ENCODE results near the gene FGF11.

FGF11 gene

DNA sequence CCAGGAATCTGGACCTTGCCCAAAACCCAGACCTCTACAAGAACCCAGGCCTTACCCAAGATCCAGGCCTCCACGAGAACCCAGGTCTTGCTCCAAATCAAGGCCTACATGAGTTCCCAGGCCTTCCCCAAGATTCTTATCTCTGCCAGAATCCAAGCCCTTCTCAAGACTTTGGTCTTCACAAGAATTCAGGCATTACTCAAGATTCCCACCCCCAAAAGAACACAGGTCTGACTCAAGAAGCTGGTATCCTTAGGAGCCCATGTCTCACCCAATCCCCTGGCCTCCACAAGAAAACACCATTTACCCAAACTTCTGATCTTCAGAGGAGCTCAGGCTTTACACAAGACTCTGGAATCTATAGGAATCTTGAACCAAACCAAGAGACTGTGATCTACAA lies 8.1 kb upstream of the FGF11 start:
- DNase-seq (ENCODE audit: low spot score): no peak

DNA sequence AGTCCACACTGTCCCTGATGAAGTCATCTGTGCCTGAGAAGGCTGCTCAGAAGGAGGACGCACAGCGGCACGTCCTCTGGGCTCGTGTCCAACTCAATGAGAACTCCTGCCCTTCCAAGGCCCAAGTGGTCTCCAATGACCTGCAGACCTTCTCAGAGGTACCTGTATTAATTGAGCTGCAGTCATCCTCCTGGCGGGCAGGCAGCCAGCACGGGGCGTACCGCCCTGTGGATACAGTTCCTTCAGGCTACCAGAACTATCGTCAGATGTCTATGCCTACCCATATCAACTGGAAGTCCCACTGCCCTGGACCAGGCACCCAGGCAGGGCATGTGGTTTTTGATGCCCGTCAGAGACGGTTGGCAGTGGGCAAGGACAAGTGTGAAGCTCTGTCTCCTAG lies 7.0 kb upstream of the FGF11 start:
- DNase-seq (ENCODE audit: low spot score): no peak

DNA sequence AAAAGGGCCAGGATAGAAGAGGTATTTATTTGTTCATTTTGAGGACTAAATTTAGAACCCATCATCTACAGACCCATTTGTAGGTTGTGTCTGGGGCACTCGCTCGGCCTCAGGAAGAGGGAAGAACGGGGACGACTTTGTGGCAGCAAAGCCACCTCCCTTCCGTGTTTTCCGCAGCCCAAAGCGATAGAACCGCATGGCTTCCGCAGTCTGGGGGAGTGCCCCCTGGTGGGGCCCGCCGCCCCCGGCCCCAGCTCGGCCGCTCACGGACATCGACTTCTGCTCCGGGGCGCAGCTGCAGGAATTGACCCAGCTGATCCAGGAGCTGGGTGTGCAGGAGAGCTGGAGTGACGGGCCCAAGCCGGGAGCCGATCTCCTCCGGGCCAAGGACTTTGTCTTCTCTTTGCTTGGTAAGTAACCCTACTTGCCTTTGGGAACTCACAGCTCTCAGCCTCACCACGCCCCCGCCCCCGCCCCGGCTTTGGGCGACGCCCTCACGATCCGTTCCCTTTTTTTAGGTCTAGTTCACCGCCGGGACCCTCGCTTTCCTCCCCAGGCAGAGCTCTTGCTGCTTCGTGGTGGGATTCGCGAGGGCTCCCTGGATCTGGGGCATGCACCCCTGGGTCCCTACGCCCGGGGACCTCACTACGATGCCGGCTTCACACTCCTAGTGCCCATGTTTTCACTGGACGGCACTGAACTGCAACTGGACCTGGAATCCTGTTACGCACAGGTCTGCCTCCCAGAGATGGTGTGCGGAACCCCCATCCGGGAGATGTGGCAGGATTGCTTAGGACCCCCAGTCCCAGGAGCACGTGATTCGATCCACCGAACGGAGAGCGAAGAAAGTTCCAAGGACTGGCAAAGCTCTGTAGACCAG lies 3.4 kb upstream of the FGF11 start:
- peak; percentile 53 for DNase-seq (ENCODE audit: low spot score)

- DNase-seq (ENCODE audit: low spot score): peak; percentile 81
These were observed 2.5 kb upstream of the FGF11 start for GRCh38 chr17:7436556-7437368.

DNA sequence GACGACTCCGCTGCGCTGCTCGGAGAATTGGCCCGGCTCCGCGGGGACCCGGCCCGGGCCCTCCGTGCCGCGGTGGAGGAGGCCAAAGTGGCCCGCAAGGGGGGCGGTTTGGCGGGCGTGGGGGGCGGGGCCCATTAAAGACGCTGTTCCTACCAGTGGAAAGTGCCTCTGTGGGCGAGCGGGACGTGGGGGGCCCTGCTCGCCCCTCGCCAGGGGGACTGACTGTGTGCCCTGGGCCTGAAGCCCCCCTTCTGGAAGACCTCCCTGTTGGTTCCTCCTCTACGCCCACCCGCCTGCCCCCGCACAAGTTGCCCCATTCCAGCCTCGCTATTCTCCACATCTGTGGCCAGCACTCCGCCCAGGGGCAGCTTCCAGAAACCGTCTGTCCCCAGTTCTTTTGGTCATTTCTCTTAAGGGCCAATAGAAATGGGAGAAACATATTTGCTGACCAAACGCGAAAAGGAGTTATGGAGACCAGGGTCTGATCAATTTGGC lies 1.9 kb upstream of the FGF11 start:
- DNase-seq (ENCODE audit: low spot score): no peak

DNA sequence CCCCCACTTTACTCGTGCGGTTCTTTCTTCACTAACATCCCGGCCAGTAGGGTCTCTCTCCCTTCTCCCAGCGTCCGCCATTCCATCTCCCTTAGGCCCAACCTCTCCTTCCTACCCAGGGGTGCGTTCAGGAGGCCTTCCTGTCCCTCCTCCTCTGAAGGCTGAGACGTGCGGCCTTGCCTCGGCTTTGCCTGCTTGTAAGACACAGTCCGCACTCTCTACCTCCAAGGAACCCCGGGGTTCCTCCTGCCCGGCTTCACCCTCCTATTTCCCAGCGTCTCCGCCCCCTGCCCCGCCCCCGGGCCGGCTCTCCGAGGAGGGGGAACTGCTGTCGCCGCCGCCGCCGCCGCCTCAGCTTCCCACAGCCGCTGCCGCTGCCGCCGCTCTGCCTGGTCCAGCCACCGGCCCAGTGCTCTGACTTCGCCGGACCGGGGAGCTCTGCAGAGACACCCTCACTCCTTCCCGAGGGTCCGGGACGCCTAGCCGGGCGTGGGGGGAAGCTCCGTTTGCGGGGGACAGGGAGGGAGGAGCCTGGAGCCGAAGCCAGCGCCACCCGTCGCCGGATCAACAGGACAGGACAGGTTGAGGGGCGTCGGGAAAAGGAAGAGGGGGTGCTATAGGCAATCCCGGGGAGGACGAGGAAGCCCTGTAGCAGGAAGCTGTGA lies 1.2 kb upstream of the FGF11 start:
- peak; percentile 31 for DNase-seq (ENCODE audit: low spot score)

- no peak for DNase-seq (ENCODE audit: low spot score)
These were observed 454 bp upstream of the FGF11 start for GRCh38 chr17:7438656-7439460.

DNA sequence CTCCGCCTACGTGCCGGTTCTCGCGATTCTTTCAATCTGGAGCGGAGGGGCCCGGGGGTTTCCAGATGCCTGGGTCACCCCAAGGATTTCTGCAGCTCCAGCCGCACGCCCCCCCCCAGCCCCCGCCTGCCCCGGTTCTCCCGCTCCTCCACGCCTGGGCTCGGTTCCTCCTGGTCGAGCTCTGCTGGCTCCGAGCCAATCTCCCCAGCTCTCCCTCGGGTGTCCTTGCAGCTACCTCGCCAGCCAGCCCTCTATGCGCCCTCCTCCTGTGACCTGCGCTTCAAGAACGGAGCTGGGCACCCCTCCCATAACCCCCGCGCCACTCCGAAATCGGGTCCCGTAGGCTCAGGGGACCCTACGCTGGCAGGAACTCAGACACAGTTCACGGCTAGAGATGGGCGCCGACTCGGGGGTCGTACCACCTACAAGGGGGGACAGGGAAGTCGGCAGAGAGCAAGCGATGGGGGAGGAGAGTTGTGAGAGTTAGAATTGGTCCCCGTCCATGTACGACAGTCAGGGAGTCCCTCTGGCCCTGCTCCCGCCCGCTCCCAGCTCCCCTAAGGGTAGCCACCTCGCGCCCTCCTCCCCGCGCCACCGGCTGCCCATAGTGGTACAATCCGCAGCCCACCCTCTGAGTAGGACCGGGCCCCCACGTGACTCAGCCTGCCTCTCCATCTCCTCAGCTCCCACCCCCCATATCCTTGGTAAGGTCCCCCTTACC lies 961 bp downstream of the FGF11 start:
- DNase-seq (ENCODE audit: low spot score): no peak

GRCh38 chr17:7440834-7441195 lies 1.5 kb downstream of the FGF11 start:
- no peak for DNase-seq (ENCODE audit: low spot score)

- DNase-seq (ENCODE audit: low spot score): no peak
These were observed 2.0 kb downstream of the FGF11 start for GRCh38 chr17:7441266-7441665.

GRCh38 chr17:7442142-7442541 lies 2.8 kb downstream of the FGF11 start:
- DNase-seq (ENCODE audit: low spot score): no peak

DNA sequence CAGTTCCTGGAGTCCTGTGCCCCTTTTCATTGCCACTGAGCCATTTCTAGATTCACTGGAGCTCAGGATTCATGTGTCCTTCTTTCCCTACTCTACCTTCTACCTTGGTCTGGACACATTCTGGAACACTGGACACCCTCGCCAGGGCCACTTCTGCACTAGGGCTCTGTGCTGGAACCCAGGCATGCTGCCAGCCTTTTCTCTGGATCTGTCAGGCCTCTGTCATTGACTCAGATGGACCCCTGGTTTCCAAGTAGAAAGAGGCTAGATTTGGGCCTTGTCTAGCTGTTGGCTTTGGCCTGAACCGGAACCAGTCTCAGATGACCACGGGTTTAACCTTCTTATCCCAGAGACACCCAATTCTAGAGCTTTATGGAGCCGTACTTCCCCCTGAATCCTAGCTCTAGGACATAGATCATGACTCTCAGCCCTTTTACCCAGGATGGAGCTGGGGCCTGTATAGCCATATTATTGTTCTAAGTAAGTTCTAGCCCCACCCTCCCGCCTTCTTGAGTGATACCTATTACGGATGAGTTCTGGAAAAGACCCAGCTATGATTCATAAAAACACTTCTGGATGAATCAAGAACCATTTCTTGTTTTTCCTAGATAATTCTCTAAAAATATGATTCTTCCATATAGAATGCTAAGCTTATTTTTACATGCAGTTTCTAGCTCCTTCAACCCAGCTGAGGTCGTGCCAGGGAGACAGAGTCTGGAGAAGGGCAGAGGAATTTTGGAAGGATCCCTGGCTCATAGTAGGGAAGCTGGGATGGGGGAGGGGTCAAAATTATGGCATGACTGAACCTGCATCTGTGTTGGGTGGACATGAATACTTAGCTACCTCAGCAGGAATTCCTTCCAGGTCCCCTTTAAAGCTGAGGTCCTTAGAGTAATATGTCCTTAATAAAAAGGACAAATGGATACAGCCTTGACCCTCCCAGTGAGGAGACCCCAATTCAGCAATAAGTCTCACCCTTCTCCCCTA lies 4.5 kb downstream of the FGF11 start:
- DNase-seq (ENCODE audit: low spot score): no peak

DNA sequence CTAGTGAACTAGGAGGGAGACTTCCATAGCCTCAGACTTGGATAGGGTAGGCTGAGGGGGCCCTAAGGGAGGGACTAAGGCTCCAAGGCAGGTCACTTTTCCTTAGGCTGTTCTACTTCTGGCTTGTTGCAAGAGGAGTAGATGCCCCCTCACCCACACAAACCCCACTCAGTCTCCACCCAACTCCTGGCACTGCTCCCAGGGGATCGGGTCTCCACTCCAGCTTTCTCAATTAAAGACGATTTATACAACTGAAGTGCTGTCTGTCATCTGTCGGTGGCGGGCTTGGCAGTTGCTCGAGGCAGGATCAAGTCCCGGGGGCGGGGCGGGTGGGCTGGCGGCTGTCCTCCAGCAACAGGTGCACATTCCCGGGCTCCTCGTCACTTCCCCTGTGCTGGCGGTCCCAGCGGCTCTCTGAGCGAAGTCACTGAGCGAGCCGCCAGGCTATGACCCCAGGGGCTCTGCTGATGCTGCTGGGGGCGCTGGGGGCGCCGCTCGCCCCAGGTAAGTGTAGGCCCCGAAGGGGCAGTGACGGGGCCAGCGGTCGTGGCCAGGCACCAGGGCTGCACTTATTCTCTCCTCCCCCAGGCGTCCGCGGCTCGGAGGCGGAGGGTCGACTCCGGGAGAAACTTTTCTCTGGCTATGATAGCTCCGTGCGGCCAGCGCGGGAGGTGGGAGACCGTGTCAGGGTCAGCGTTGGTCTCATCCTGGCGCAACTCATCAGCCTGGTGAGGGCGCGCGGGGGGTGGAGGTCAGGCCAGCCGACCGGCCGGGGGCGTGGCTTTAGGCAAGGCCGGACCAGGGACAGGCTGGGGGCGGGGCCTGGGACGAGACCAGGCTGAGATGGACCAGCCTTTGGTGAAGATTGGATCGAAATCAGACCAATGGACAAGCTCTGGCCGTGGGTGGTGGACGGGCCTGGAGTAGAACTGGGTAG lies 5.6 kb downstream of the FGF11 start, which contains the start of gene CHRNB1:
Gene CHRNB1 (plus strand): TSS at position 380 of the 937 bp plus-strand sequence. CDS start 67 bp downstream, at position 447.
- no peak for DNase-seq (ENCODE audit: low spot score)

DNA sequence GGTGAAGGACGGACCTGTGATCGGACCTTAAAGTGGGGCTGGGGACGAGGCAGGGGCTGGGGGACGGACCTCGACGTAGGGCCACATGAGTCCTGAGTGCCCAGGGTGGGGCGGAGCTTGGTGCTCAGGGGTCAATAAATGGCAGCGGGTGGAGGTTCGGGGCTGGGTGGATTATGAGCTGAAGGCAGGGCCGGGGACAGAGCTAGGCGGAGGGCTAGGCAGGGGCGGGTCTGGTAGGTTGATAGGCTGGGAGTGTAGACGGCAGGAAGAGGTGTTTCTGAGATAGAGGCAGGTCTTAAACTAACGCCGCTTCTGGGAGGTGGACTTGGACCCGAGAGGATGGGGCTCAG lies 6.3 kb downstream of the FGF11 start:
- DNase-seq (ENCODE audit: low spot score): peak; percentile 28

- DNase-seq (ENCODE audit: low spot score): no peak
These were observed 9.1 kb downstream of the FGF11 start for GRCh38 chr17:7448461-7448860.

GRCh38 chr17:7459961-7460545 lies 20.7 kb downstream of the FGF11 start:
- no peak for DNase-seq (ENCODE audit: low spot score)

DNA sequence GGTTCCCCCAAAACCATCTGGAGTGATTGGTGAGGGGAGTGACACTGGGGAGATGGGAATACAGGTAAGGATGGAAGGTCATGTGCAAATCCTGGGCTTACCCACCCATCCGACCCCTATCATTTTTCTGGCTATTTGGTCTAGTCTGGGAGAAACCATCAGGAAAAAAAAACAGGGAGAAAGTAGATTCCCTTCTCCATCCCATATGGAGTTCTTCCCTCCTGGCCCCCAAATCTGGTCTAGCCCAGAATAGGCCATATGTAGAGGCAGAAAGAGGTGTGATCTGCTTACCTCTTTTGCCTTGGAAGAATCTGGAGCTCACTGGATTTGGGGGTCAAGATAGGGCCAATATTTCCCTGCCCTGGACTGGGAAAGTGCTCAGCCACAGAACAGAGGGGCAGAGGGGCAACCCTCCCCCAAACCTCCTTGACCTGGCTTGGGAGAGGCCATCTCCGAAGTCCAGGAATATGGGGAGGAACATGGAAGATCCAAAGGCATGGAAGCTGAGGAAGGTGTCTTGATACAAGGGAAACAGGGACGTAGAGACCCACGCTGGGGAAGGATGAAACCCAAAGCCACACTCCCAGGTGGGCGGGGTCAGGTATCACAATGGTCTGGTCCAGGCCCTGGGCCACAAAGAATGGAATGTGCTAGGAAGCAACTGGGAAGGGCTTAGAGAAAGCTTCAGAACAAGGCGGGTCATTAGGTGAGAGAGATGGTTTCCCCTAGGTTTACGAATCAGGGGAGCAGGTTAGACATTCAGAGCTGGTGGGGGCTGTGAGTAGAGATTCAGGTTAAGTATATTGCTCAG lies 21.7 kb downstream of the FGF11 start:
- no peak for DNase-seq (ENCODE audit: low spot score)

All from CD4-positive, alpha-beta T cell treated with Interleukin-15 for 4 hours (primary cell).